MCF 10A (cell line): ENCODE data around the gene KRT80. TPM values are rescaled to one million over a fixed set of nuclear protein-coding genes. Genes with fewer than 3 reads are reported as not detected.

Experiments used
- BruUV-seq: library from RNA; stranded (reverse); fragments of 400-500 nt; replicated peaks from 2 replicates; lab custom pipeline; 2021; lab: Mats Ljungman, UMichigan
- CTCF ChIA-PET: fragments of 300-600 bp; sonication (Branson Sonifier 250); formaldehyde crosslinking; extraction: SDS; loops from one replicate; lab custom pipeline; 2021; ENCODE audit warnings: antibody characterized with exemption, inconsistent platforms; lab: Yijun Ruan, JAX
- POLR2A ChIA-PET: fragments of 300-600, 350-650 bp; sonication (Branson Sonifier 250); formaldehyde crosslinking; extraction: SDS; loops from one replicate; lab custom pipeline; 2020; ENCODE audit warnings: antibody characterized with exemption, inconsistent platforms; lab: Yijun Ruan, JAX
- DNase-seq: peaks from one replicate; pipeline ENCODE4 v3.0.0-alpha.2; 2018; ENCODE audit not compliant: unreplicated experiment
- H3K27ac Mint-ChIP-seq: one replicate; pipeline ENCODE4 v1.8.0; 2022; ENCODE audit warnings: mild to moderate bottlenecking, low read depth, mixed read lengths; ENCODE audit not compliant: unreplicated experiment
- H3K27me3 Mint-ChIP-seq: one replicate; pipeline ENCODE4 v1.8.0; 2022; ENCODE audit warnings: mixed read lengths; ENCODE audit not compliant: insufficient read depth, unreplicated experiment
- H3K36me3 Mint-ChIP-seq: one replicate; pipeline ENCODE4 v1.8.0; 2022; ENCODE audit warnings: mild to moderate bottlenecking, moderate library complexity, mixed read lengths; ENCODE audit not compliant: insufficient read depth, unreplicated experiment
- H3K4me1 Mint-ChIP-seq: one replicate; pipeline ENCODE4 v1.8.0; 2022; ENCODE audit warnings: mixed read lengths; ENCODE audit not compliant: insufficient read depth, unreplicated experiment
- H3K4me3 Mint-ChIP-seq: one replicate; pipeline ENCODE4 v1.8.0; 2022; ENCODE audit warnings: mild to moderate bottlenecking, moderate library complexity, mixed read lengths; ENCODE audit not compliant: unreplicated experiment
- H3K9me3 Mint-ChIP-seq: one replicate; pipeline ENCODE4 v1.8.0; 2022; ENCODE audit warnings: mixed read lengths; ENCODE audit not compliant: unreplicated experiment
- CTCF ChIP-seq: fragments of 200-600 bp; IDR thresholded peaks from one replicate; pipeline ENCODE4 v1.8.0; 2022; ENCODE audit warnings: antibody characterized with exemption, mild to moderate bottlenecking; ENCODE audit not compliant: unreplicated experiment
- intact Hi-C: fragments of 100-400 bp; cut with micrococcal nuclease; formaldehyde crosslinking; loops from 2 replicates; pipeline ENCODE4 v1.14.1; 2022
- total RNA-seq: library from RNA; stranded (reverse); gene quantifications from 2 replicates; pipeline ENCODE4 v1.2.3, GENCODE V29; 2022

KRT80 gene
- total RNA-seq, 1 experiment from 2014 or later: 27.4 TPM

GRCh38 chr12:52225752-52226151 lies 33.9 kb upstream of the KRT80 start:
- Mint-ChIP-seq H3K27ac (no peak overlapping the region), H3K36me3 (no peaks in the 10 kb centered on the region), H3K4me1 (peaks cover 51% of the 10 kb centered on the region), H3K4me3 (no peak overlapping the region), H3K27me3 (no peaks in the 10 kb centered on the region), H3K9me3 (peaks cover 21% of the 10 kb centered on the region)
- ChIA-PET POLR2A (interaction anchor here (0.5 to 3.5 kb wide), 5 partner anchors 47 to 761 kb away, joined by 3 to 15 read pairs (median 4); no protein-coding TSS in a partner anchor), CTCF (interaction anchor here (0.6 to 2.3 kb wide), 5 partner anchors 12 to 981 kb away, joined by 3 to 8 read pairs (median 4); no protein-coding TSS in a partner anchor)
- intact Hi-C loops: no loop called here
- no TSS peak for BruUV-seq
- peak; percentile 0 for DNase-seq
- TF ChIP-seq CTCF: no peak

- Mint-ChIP-seq H3K36me3 (no peaks in the 10 kb centered on the region), H3K4me1 (peaks cover 36% of the 10 kb centered on the region), H3K27ac (peak overlapping the region; percentile 83), H3K4me3 (no peak overlapping the region), H3K9me3 (peaks cover 21% of the 10 kb centered on the region), H3K27me3 (no peaks in the 10 kb centered on the region)
- DNase-seq: no peak
- BruUV-seq: no TSS peak
- intact Hi-C loops: no loop called here
- ChIA-PET POLR2A (interaction anchor here (1.2 to 3.5 kb wide), 4 partner anchors 10 to 56 kb away, joined by 3 to 15 read pairs (median 8); no protein-coding TSS in a partner anchor), CTCF (interaction anchor here (0.6 to 2.3 kb wide), 4 partner anchors 9 to 104 kb away, joined by 3 to 8 read pairs (median 4); partner anchors contain the start of gene KRT7)
- TF ChIP-seq CTCF: no peak
These were observed 32.3 kb upstream of the KRT80 start for GRCh38 chr12:52224151-52224550.

- no peak for TF ChIP-seq CTCF
- BruUV-seq: no TSS peak
- Mint-ChIP-seq H3K4me1 (peaks cover 36% of the 10 kb centered on the region), H3K27ac (peak overlapping the region; percentile 83), H3K9me3 (peaks cover 21% of the 10 kb centered on the region), H3K27me3 (no peaks in the 10 kb centered on the region), H3K36me3 (no peaks in the 10 kb centered on the region), H3K4me3 (no peak overlapping the region)
- DNase-seq: peak; percentile 0
- ChIA-PET CTCF (interaction anchor here (1.0 to 4.0 kb wide), 3 partner anchors 9 to 13 kb away, joined by 3 to 26 read pairs (median 6); partner anchors contain the start of gene KRT7), POLR2A (interaction anchor here (1.4 to 3.5 kb wide), 3 partner anchors 11 to 57 kb away, joined by 3 to 15 read pairs (median 11); no protein-coding TSS in a partner anchor)
- intact Hi-C loops: no loop called here
These were observed 31.7 kb upstream of the KRT80 start for GRCh38 chr12:52223406-52224039.

- ChIA-PET POLR2A (interaction anchor here (1.6 to 3.5 kb wide), 2 partner anchors 46 to 58 kb away, joined by 10 to 15 read pairs; no protein-coding TSS in a partner anchor), CTCF (interaction anchor here (0.7 to 4.0 kb wide), 9 partner anchors 10 to 313 kb away, joined by 3 to 26 read pairs (median 4); partner anchors contain the start of gene KRT7)
- TF ChIP-seq CTCF: no peak
- H3K27ac Mint-ChIP-seq: peak overlapping the region; percentile 37
- peaks cover 35% of the 10 kb centered on the region for H3K4me1 Mint-ChIP-seq
- H3K4me3 Mint-ChIP-seq: no peak overlapping the region
- H3K36me3 Mint-ChIP-seq: no peaks in the 10 kb centered on the region
- intact Hi-C loops: no loop called here
- peaks cover 21% of the 10 kb centered on the region for H3K9me3 Mint-ChIP-seq
- peak; percentile 0 for DNase-seq
- BruUV-seq: no TSS peak
- no peaks in the 10 kb centered on the region for H3K27me3 Mint-ChIP-seq
These were observed 30.9 kb upstream of the KRT80 start for GRCh38 chr12:52222692-52223091.
